A673 (cell line): ENCODE results near the gene ARPC1B. TPM values are rescaled to one million over a fixed set of nuclear protein-coding genes. Genes with fewer than 3 reads are reported as not detected.
"Not testable (repeated sequence)": the region's sequence is repeated elsewhere in the genome, so short reads cannot be mapped to it uniquely, and the experiment has no call there.

Source experiments
- BruUV-seq: library from RNA; stranded (reverse); fragments of 400-500 nt; replicated peaks from 2 replicates; lab custom pipeline; 2021; lab: Mats Ljungman, UMichigan
- CTCF ChIA-PET: fragments of 300-600 bp; sonication (Branson Sonifier 250); formaldehyde crosslinking; loops from one replicate; lab custom pipeline; 2022; ENCODE audit warnings: antibody characterized with exemption; lab: Charles Lee
- POLR2A ChIA-PET: fragments of 300-600 bp; sonication (Branson Sonifier 250); formaldehyde crosslinking; loops from one replicate; lab custom pipeline; 2022; ENCODE audit warnings: antibody characterized with exemption; ENCODE audit not compliant: low non-redundant PET; lab: Charles Lee
- DNase-seq: peaks from one replicate; pipeline ENCODE4 v3.0.0-alpha.2; 2015; ENCODE audit warnings: low spot score
- H3K27ac ChIP-seq: fragments of 200-600 bp; sonication (generic); 2 replicates; pipeline ENCODE4 v1.5.1; 2016; ENCODE audit warnings: mixed run types, low read depth, mild to moderate bottlenecking, mixed read lengths, antibody characterized with exemption, low read length; ENCODE audit not compliant: poor library complexity, severe bottlenecking
- H3K27me3 ChIP-seq: fragments of 200-600 bp; sonication (generic); replicated peaks from 2 replicates; pipeline ENCODE4 v1.6.1; 2017; ENCODE audit warnings: mixed run types, low read depth, mild to moderate bottlenecking, mixed read lengths, antibody characterized with exemption, low read length; ENCODE audit not compliant: insufficient read depth, poor library complexity
- H3K36me3 ChIP-seq: fragments of 200-600 bp; sonication (generic); 2 replicates; pipeline ENCODE4 v1.6.1; 2016; ENCODE audit warnings: mixed run types, mild to moderate bottlenecking, mixed read lengths, antibody characterized with exemption, low read length; ENCODE audit not compliant: insufficient read depth, poor library complexity, severe bottlenecking
- H3K4me1 ChIP-seq: fragments of 200-600 bp; sonication (generic); 2 replicates; pipeline ENCODE4 v1.6.1; 2017; ENCODE audit warnings: mixed run types, mild to moderate bottlenecking, mixed read lengths, antibody characterized with exemption, low read length; ENCODE audit not compliant: insufficient read depth, poor library complexity, severe bottlenecking
- H3K4me3 ChIP-seq: fragments of 200-600 bp; sonication (generic); 2 replicates; pipeline ENCODE4 v1.5.1; 2016; ENCODE audit warnings: low read depth, mixed run types, mild to moderate bottlenecking, mixed read lengths, low read length; ENCODE audit not compliant: poor library complexity, severe bottlenecking
- H3K9me3 ChIP-seq: fragments of 200-600 bp; sonication (generic); 2 replicates; pipeline ENCODE4 v1.6.1; 2016; ENCODE audit warnings: mixed run types, low read depth, mild to moderate bottlenecking, mixed read lengths, antibody characterized with exemption, low read length; ENCODE audit not compliant: poor library complexity, severe bottlenecking
- CTCF ChIP-seq: fragments of 300-800, 200-600 bp; sonication (generic); conservative IDR thresholded peaks from 2 replicates; pipeline ENCODE4 v1.5.1; 2017; ENCODE audit warnings: low read depth, mild to moderate bottlenecking, antibody characterized with exemption, low read length, moderate library complexity, mixed read lengths
- EZH2 ChIP-seq: fragments of 200-600 bp; sonication (generic); IDR thresholded peaks from 2 replicates; pipeline ENCODE4 v1.6.1; 2017; ENCODE audit warnings: borderline replicate concordance, low read depth, mild to moderate bottlenecking, mixed read lengths, antibody characterized with exemption, low read length; ENCODE audit not compliant: poor library complexity, severe bottlenecking
- intact Hi-C: fragments of 100-400 bp; cut with micrococcal nuclease; formaldehyde crosslinking; loops from one replicate; pipeline ENCODE4 v1.10.0; 2022; ENCODE audit not compliant: unreplicated experiment
- total RNA-seq: library from RNA; stranded (reverse); gene quantifications from 2 replicates; pipeline ENCODE4 v1.2.3, GENCODE V29; 2021

Gene ARPC1B
- total RNA-seq, 1 experiment from 2014 or later = 29.9 TPM

DNA sequence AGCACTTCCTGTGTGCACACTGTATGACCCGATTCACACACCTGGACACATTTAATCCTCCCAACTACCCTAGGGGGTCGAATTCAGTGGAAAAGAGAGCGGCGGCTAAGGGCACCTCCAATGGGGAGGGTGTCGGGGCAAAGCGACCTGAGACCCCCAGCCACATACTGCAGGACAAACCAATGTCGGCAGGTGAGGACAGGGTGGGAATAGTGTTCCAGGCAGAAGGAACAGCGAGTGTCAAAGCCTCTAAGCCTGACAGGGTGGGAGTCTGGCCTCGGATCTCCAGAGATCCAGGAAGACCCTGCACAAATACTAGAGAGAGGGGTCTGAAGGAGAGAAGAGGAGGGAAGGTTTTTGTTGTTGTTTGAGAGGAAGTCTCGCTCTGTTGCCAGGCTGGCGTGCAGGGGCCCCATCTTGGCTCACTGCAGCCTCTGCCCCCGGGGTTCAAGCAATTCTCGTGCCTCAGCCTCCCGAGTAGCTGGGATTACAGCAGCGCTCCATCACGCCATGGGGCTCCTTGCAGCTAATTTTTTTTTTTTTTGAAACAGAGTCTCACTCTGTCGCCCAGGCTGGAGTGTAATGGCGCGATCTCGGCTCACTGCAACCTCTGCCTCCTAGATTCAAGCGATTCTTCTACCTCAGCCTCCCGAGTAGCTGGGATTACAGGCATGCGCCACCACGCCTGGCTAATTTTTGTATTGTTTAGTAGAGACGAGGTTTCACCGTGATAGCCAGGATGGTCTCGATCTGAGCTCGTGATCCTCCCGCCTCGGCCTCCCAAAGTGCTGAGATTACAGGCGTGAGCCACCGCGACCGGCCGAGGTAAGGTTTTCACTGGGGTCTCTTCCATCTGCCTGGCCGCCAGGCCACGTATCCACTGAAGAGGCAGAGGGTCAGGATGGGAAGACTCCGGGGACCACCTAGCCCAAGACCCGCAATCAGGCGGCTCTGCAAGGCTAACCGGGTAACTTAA, 1.2 kb upstream of the ARPC1B start:
- no peaks in the 10 kb centered on the region for H3K9me3 ChIP-seq
- H3K36me3 ChIP-seq = no peaks in the 10 kb centered on the region
- H3K4me1 ChIP-seq = peaks cover 2% of the 10 kb centered on the region
- BruUV-seq = no TSS peak
- H3K27me3 ChIP-seq = no peaks in the 10 kb centered on the region
- no peak for DNase-seq
- H3K4me3 ChIP-seq = no peak overlapping the region
- intact Hi-C loops = no loop called here
- CTCF ChIA-PET = no interaction called here
- no peak overlapping the region for H3K27ac ChIP-seq
- POLR2A ChIA-PET = no interaction called here
- TF ChIP-seq EZH2 (no peak), CTCF (no peak)

GRCh38 chr7:99375070-99375807, 709 bp downstream of the ARPC1B start:
- H3K27me3 ChIP-seq = no peaks in the 10 kb centered on the region
- peak; percentile 55 for DNase-seq
- no peak for TF ChIP-seq CTCF
- no peak for TF ChIP-seq EZH2
- peak overlapping the region; percentile 92 for H3K4me3 ChIP-seq
- H3K36me3 ChIP-seq = no peaks in the 10 kb centered on the region
- peak overlapping the region; percentile 42 for H3K27ac ChIP-seq
- peaks cover 15% of the 10 kb centered on the region for H3K4me1 ChIP-seq
- intact Hi-C loops = no loop called here
- BruUV-seq = no TSS peak
- CTCF ChIA-PET = no interaction called here
- POLR2A ChIA-PET = no interaction called here
- no peaks in the 10 kb centered on the region for H3K9me3 ChIP-seq

- Histone ChIP-seq H3K27me3 (no peaks in the 10 kb centered on the region), H3K36me3 (no peaks in the 10 kb centered on the region), H3K4me3 (no peak overlapping the region), H3K27ac (peak overlapping the region; percentile 6), H3K4me1 (peaks cover 23% of the 10 kb centered on the region), H3K9me3 (no peaks in the 10 kb centered on the region)
- CTCF ChIA-PET = no interaction called here
- DNase-seq = peak; percentile 61
- TF ChIP-seq EZH2 (no peak), CTCF (no peak)
- POLR2A ChIA-PET = interaction anchor here (0.6 kb wide), 1 partner anchor 1745 kb away, joined by 5 read pairs; no protein-coding TSS in a partner anchor
- BruUV-seq = no TSS peak
- intact Hi-C loops = no loop called here
These were observed 4.6 kb downstream of the ARPC1B start for GRCh38 chr7:99379043-99379577.

- H3K9me3 ChIP-seq, DNase-seq, BruUV-seq, H3K4me3 ChIP-seq, H3K27me3 ChIP-seq, intact Hi-C loops, CTCF ChIA-PET, H3K36me3 ChIP-seq: not testable (repeated sequence)
- peak overlapping the region; percentile 6 for H3K27ac ChIP-seq
- POLR2A ChIA-PET = interaction anchor here (0.6 kb wide), 1 partner anchor 1746 kb away, joined by 5 read pairs; no protein-coding TSS in a partner anchor
- H3K4me1 ChIP-seq = peaks cover 23% of the 10 kb centered on the region
These were observed 5.1 kb downstream of the ARPC1B start for GRCh38 chr7:99379693-99380031.
